HG02588 (cell line): Measurements from ENCODE around the gene ZCWPW2.

Experiments
- ATAC-seq: cut with Tn5 transposase; IDR thresholded peaks from one replicate; pipeline ENCODE4 v1.9.1; 2021; ENCODE audit warnings: mild to moderate bottlenecking, moderate library complexity; ENCODE audit not compliant: unreplicated experiment

ZCWPW2 gene

GRCh38 chr3:28569357-28569756 lies 220.8 kb downstream of the ZCWPW2 start:
- no peak for ATAC-seq

GRCh38 chr3:28574036-28574435 lies 225.5 kb downstream of the ZCWPW2 start:
- ATAC-seq, result no peak

- no peak for ATAC-seq
These were observed 226.7 kb downstream of the ZCWPW2 start for GRCh38 chr3:28575100-28575745.
